ENCODE measurements around the gene ANKRD27. TPM values are rescaled to one million over a fixed set of nuclear protein-coding genes. Genes with fewer than 3 reads are reported as not detected.

ANKRD27 gene
- total and polyA plus RNA-seq, 10 of the 15 experiments (the other 5 are each of a cell fraction or from before 2014, with no cell fraction given), result 2.8 to 49.9 (median 28.5) TPM

GRCh38 chr19:32637480-32637879 is 37.5 kb downstream of the ANKRD27 start:
- no peaks in the 10 kb centered on the region for H3K9me3 ChIP-seq (replicated peaks; ENCODE audit: control insufficient read depth, insufficient read depth, low read length)
- H4K20me1 ChIP-seq (ENCODE audit: control insufficient read depth, insufficient read depth), result no peaks in the 10 kb centered on the region
- FAIRE-seq (no peak), ATAC-seq (no peak), DNase-seq (ENCODE audit: low read depth, low spot score) (no peak)
- ChIA-PET RAD21 (ENCODE audit: unreplicated experiment) (no interaction called here), SMC1A (ENCODE audit: uncharacterized antibody, unreplicated experiment) (no interaction called here), POLR2A (no interaction called here), CTCF (no interaction called here)
- H3K9ac ChIP-seq (ENCODE audit: control insufficient read depth, insufficient read depth, low read length), result no peak overlapping the region
- no peak overlapping the region for H2AFZ ChIP-seq (ENCODE audit: control insufficient read depth, low read depth, low read length)
- WGBS (ENCODE audit: insufficient coverage, insufficient replicate concordance, low lambda C conversion rate, missing lambda C conversion rate), result 93% methylated on average over 14 of the region's 14 CpGs
- no peak overlapping the region for H3K4me2 ChIP-seq (ENCODE audit: control insufficient read depth, insufficient read depth)
- no peaks in the 10 kb centered on the region for H3K79me2 ChIP-seq (ENCODE audit: control insufficient read depth, insufficient read depth, low read length)
- BruUV-seq (replicated peaks), result no TSS peak
- in situ Hi-C loops (cut with MboI) (no loop called here), intact Hi-C loops (cut with micrococcal nuclease; ENCODE audit: unreplicated experiment) (no loop called here)
- H3K36me3 ChIP-seq (ENCODE audit: control insufficient read depth in 2 of 2, insufficient read depth in 2 of 2, low read length in 1 of 2), result peaks cover 14 to 17% of the 10 kb centered on the region in 2 experiments
- H3K4me3 ChIP-seq, result no peak overlapping the region
- H3K27me3 ChIP-seq (replicated peaks in 1 of 2; ENCODE audit: control insufficient read depth in 2 of 2, insufficient read depth in 2 of 2, low read length in 1 of 2), result no peaks in the 10 kb centered on the region
- no peaks in the 10 kb centered on the region for H3K4me1 ChIP-seq (ENCODE audit: control insufficient read depth, insufficient read depth, low read length)
- no peak overlapping the region for H3K27ac ChIP-seq (ENCODE audit: control insufficient read depth, insufficient read depth)
- no peak for TF ChIP-seq ZBED1 (IDR thresholded peaks at IDR 0.05; ENCODE audit: borderline replicate concordance)
- no peak for TF ChIP-seq KAT2A (conservative IDR thresholded peaks at IDR 0.05; ENCODE audit: control insufficient read depth, low read depth, low read length)
- TF ChIP-seq SMAD5 (IDR thresholded peaks at IDR 0.05; ENCODE audit: low read depth), result no peak
- no peak for TF ChIP-seq SUPT20H (IDR thresholded peaks at IDR 0.05; ENCODE audit: borderline replicate concordance, control insufficient read depth, low read depth, low read length)
- no peak for TF ChIP-seq RAD21 (IDR thresholded peaks at IDR 0.05; ENCODE audit: insufficient read depth, low read depth, low read length)
- TF ChIP-seq HCFC1 (IDR thresholded peaks at IDR 0.05; ENCODE audit: low read length), result no peak
- TF ChIP-seq E2F8 (IDR thresholded peaks at IDR 0.05; ENCODE audit: low read depth, partially characterized antibody), result no peak
- no peak for TF ChIP-seq E2F4 (IDR thresholded peaks at IDR 0.05; ENCODE audit: low read depth, low read length)
- no peak for TF ChIP-seq PBX3 (IDR thresholded peaks at IDR 0.05; ENCODE audit: insufficient replicate concordance, low read depth, low read length)
- TF ChIP-seq JUND (IDR thresholded peaks at IDR 0.05; ENCODE audit: low read depth, low read length), result no peak
- no peak for TF ChIP-seq PRDM15 (CRISPR knock-in tag; IDR thresholded peaks at IDR 0.05)
- no peak for TF ChIP-seq NFIC (IDR thresholded peaks at IDR 0.05; ENCODE audit: low read depth, low read length)
- TF ChIP-seq GABPA (IDR thresholded peaks at IDR 0.05; ENCODE audit: low read depth), result no peak
- no peak for TF ChIP-seq TARDBP (IDR thresholded peaks at IDR 0.05; ENCODE audit: borderline replicate concordance)
- TF ChIP-seq USF1 (IDR thresholded peaks at IDR 0.05; ENCODE audit: borderline replicate concordance, extremely low read length, insufficient read depth, low read depth, low read length), result no peak

Measured in GM12878 (cell line).